Tibial artery (tissue), 4 donors: ENCODE measurements around the gene TIAM2.
A peak's percentile ranks its signal among the peaks of the same experiment; 100 is the strongest.

Experiments
- DNase-seq, 2 donors: peaks; one replicate each; pipeline ENCODE4 v3.0.0-alpha.2; 2019
- H3K27ac ChIP-seq, 2 donors: fragments of 200-600 bp; sonication (generic) in 1 of 2; 1 replicate in 1 of 2; 2 replicates in 1 of 2; pipeline ENCODE4 v1.5.1; 2018 to 2019; ENCODE audit warnings: mild to moderate bottlenecking in 1 of 2
- H3K27me3 ChIP-seq, 2 donors: fragments of 200-600 bp; sonication (generic) in 1 of 2; one replicate each; pipeline versions ENCODE4 v1.5.1 to v1.6.0; 2016 to 2019
- H3K36me3 ChIP-seq, 3 donors: fragments of 200-600 bp; sonication (generic) in 2 of 3; one replicate each; pipeline ENCODE4 v1.5.1; 2016 to 2019; ENCODE audit warnings: mild to moderate bottlenecking in 2 of 3
- H3K4me1 ChIP-seq, 4 donors: fragments of 200-600 bp; sonication (generic) in 2 of 4; 1 replicate in 3 of 4; 2 replicates in 1 of 4; pipeline ENCODE4 v1.5.1; 2016 to 2019
- H3K4me3 ChIP-seq, 2 donors: fragments of 200-600 bp; sonication (generic) in 1 of 2; 1 replicate in 1 of 2; 2 replicates in 1 of 2; pipeline ENCODE4 v1.5.1; 2018 to 2019; ENCODE audit warnings: mild to moderate bottlenecking in 2 of 2
- H3K9me3 ChIP-seq, 3 donors: fragments of 200-600 bp; sonication (generic) in 1 of 3; one replicate each; pipeline ENCODE4 v1.5.1; 2016 to 2019
- intact Hi-C: fragments of 100-400 bp; cut with DNase I; formaldehyde crosslinking; loops from one replicate; pipeline ENCODE4 v1.15.0; 2023; ENCODE audit warnings: low total_unique reads
- TF ChIP-seq, protein P1 (sequence below), 2 experiments: fragments of 200-600 bp in 1 of 2; fragments of 450-650 bp in 1 of 2; IDR thresholded peaks; one replicate each; pipeline ENCODE4 v1.5.1; 2017 to 2019; ENCODE audit warnings: antibody characterized with exemption in 2 of 2, mild to moderate bottlenecking in 1 of 2, moderate library complexity in 1 of 2

The TIAM2 gene

GRCh38 chr6:155219299-155219698 is 224.2 kb downstream of the TIAM2 start:
- no peaks in the 10 kb centered on the region for H3K36me3 ChIP-seq
- TF ChIP-seq, protein P1, sequence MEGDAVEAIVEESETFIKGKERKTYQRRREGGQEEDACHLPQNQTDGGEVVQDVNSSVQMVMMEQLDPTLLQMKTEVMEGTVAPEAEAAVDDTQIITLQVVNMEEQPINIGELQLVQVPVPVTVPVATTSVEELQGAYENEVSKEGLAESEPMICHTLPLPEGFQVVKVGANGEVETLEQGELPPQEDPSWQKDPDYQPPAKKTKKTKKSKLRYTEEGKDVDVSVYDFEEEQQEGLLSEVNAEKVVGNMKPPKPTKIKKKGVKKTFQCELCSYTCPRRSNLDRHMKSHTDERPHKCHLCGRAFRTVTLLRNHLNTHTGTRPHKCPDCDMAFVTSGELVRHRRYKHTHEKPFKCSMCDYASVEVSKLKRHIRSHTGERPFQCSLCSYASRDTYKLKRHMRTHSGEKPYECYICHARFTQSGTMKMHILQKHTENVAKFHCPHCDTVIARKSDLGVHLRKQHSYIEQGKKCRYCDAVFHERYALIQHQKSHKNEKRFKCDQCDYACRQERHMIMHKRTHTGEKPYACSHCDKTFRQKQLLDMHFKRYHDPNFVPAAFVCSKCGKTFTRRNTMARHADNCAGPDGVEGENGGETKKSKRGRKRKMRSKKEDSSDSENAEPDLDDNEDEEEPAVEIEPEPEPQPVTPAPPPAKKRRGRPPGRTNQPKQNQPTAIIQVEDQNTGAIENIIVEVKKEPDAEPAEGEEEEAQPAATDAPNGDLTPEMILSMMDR (IDR thresholded peaks at IDR 0.05), result no peak
- no peaks in the 10 kb centered on the region for H3K27me3 ChIP-seq
- no peak overlapping the region for H3K4me3 ChIP-seq
- peak overlapping the region; percentile 74 to 79 for H3K27ac ChIP-seq
- DNase-seq, result peak in 1 of 2 donors; percentile 87
- peaks cover 0 to 26% (median 19%) of the 10 kb centered on the region in 4 donors for H3K4me1 ChIP-seq
- intact Hi-C loops, result no loop called here
- H3K9me3 ChIP-seq, result no peaks in the 10 kb centered on the region

- no peaks in the 10 kb centered on the region for H3K36me3 ChIP-seq
- H3K27ac ChIP-seq, result peak overlapping the region; percentile 74 to 79
- intact Hi-C loops, result no loop called here
- peaks cover 0 to 26% (median 19%) of the 10 kb centered on the region in 4 donors for H3K4me1 ChIP-seq
- TF ChIP-seq, protein P1 (IDR thresholded peaks at IDR 0.05), result no peak
- H3K4me3 ChIP-seq, result no peak overlapping the region
- peak; percentile 36 to 75 for DNase-seq
- H3K27me3 ChIP-seq, result no peaks in the 10 kb centered on the region
- no peaks in the 10 kb centered on the region for H3K9me3 ChIP-seq
Measured at GRCh38 chr6:155219858-155220301, 224.8 kb downstream of the TIAM2 start.

DNA sequence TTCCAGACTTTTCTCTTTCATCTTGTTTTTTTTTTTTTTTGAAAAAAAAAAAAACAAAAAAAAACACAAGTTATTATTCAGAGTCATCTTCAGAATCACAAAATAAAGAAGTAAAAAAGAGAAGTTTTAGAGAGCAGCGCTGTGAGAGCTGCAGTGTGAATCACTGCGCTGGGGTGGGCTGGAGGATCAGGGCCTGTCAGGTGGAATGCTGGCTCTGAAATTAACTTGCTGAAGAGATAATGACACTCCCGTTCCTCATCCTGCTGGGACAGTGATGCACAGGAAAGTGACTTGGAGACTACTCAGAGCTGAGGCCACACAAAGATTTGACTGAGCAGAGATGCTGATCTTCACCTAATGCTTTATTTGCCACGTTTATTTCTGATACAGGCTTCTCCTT is 226.0 kb downstream of the TIAM2 start:
- H3K4me3 ChIP-seq, result no peak overlapping the region
- H3K27me3 ChIP-seq, result no peaks in the 10 kb centered on the region
- H3K4me1 ChIP-seq, result peaks cover 0 to 26% (median 19%) of the 10 kb centered on the region in 4 donors
- no peak for DNase-seq
- intact Hi-C loops, result no loop called here
- no peaks in the 10 kb centered on the region for H3K9me3 ChIP-seq
- TF ChIP-seq, protein P1 (IDR thresholded peaks at IDR 0.05), result no peak
- peak overlapping the region; percentile 74 to 79 for H3K27ac ChIP-seq
- H3K36me3 ChIP-seq, result no peaks in the 10 kb centered on the region

DNA sequence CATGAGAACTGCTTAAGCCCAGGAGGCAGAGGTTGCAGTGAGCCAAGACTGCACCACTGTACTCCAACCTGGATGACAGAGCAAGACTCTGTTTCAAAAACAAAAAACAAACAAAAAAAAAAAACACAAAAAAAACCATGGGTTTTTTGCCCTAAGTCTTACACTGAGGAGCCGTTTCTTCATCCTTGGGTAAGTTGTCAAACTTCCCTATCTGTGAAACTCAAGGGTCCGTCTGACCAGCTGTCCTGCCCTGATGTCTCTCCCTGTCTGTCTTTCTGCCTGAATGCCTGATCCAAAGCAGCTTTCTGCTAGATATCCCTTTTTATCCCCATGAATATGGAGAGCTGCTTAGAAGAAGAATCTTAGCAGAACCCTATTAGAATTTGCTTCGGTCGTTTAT is 227.4 kb downstream of the TIAM2 start:
- Histone ChIP-seq H3K4me1 (peaks cover 0 to 26% (median 19%) of the 10 kb centered on the region in 4 donors), H3K9me3 (no peaks in the 10 kb centered on the region), H3K36me3 (no peaks in the 10 kb centered on the region), H3K27me3 (no peaks in the 10 kb centered on the region), H3K27ac (no peak overlapping the region), H3K4me3 (no peak overlapping the region)
- intact Hi-C loops, result no loop called here
- TF ChIP-seq, protein P1 (IDR thresholded peaks at IDR 0.05), result no peak
- no peak for DNase-seq

DNA sequence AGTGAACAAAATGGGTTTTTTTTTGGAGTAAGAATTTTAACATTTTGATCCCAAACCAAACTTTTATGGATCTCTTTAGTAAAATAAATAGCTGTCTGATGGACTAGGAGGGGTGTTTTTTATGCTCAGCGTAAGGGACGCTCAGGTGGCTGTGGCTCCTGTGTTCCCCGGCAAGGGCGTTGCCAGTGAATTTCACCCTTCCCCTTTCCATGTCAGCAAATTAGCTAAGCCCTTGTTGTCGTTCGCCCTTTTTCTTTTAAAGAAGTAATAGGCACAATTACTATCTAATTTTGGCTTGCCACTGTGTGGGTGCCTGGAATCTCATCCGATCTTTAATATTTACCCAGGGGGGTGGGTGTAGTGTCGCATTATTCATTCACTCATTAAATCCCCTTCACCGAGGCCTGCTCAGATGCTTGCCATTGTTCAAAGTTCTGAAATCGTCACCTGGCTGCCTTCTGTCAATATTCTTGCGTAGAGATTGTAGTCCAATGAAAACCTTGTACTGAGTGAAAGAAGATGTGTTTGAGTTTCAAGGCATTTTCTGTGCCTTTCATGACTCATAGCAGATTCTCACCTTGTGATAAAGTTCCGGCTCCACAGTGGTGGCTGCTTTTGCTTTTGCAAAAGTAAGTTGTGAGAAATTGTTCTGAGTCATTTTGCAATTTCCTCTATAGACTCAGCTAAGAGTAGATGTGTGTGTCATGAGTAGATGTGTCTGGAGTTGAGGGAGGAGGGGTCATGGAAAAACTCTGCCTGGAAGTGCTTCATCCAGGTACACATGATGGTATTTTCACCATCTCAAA is 228.7 kb downstream of the TIAM2 start:
- H3K9me3 ChIP-seq, result no peaks in the 10 kb centered on the region
- intact Hi-C loops, result no loop called here
- peaks cover 0 to 35% (median 31%) of the 10 kb centered on the region in 4 donors for H3K4me1 ChIP-seq
- DNase-seq, result no peak
- TF ChIP-seq, protein P1 (IDR thresholded peaks at IDR 0.05), result no peak
- no peak overlapping the region for H3K4me3 ChIP-seq
- H3K27ac ChIP-seq, result no peak overlapping the region
- no peaks in the 10 kb centered on the region for H3K36me3 ChIP-seq
- H3K27me3 ChIP-seq, result no peaks in the 10 kb centered on the region
